Urothelium cell line (cell line): ENCODE measurements around the gene TSC22D1.
"Not testable (repeated sequence)": the region's sequence is repeated elsewhere in the genome, so short reads cannot be mapped to it uniquely, and the experiment has no call there.

Source experiments
- DNase-seq: peaks from one replicate; pipeline ENCODE4 v3.0.0; 2011; ENCODE audit warnings: low spot score, mixed read lengths
- FAIRE-seq: peaks from 2 replicates; lab custom pipeline; 2011; peaks lifted over from hg19 to GRCh38; lab: Jason Lieb, UNC

TSC22D1 gene

GRCh38 chr13:44575741-44576350 is at the start of gene TSC22D1:
Gene TSC22D1 (minus strand): TSS chr13:44576330. CDS start chr13:44576074, 256 bp downstream.
- FAIRE-seq: no peak

GRCh38 chr13:44622708-44623107 is 46.6 kb upstream of the TSC22D1 start:
- no peak for FAIRE-seq

More at GRCh38 chr13:44575741-44576350, at the start of gene TSC22D1:
- peak; percentile 25 for DNase-seq

GRCh38 chr13:44622261-44622660 is 46.1 kb upstream of the TSC22D1 start:
- FAIRE-seq: no peak

More at GRCh38 chr13:44622708-44623107, 46.6 kb upstream of the TSC22D1 start:
- no peak for DNase-seq

GRCh38 chr13:44620057-44620456 is 43.9 kb upstream of the TSC22D1 start:
- FAIRE-seq (no peak), DNase-seq (no peak)

More at GRCh38 chr13:44622261-44622660, 46.1 kb upstream of the TSC22D1 start:
- DNase-seq: no peak

- DNase-seq (no peak), FAIRE-seq (no peak)
Observed at GRCh38 chr13:44619651-44620050, 43.5 kb upstream of the TSC22D1 start.

- no peak for DNase-seq
- no peak for FAIRE-seq
Observed at GRCh38 chr13:44618326-44618725, 42.2 kb upstream of the TSC22D1 start.

GRCh38 chr13:44617648-44618047 is 41.5 kb upstream of the TSC22D1 start:
- FAIRE-seq: no peak
- DNase-seq: no peak

GRCh38 chr13:44609137-44609536 is 33.0 kb upstream of the TSC22D1 start:
- no peak for FAIRE-seq
- no peak for DNase-seq

GRCh38 chr13:44605721-44606120 is 29.6 kb upstream of the TSC22D1 start:
- FAIRE-seq (no peak), DNase-seq (no peak)

- FAIRE-seq (no peak), DNase-seq (no peak)
Observed at GRCh38 chr13:44605275-44605674, 29.1 kb upstream of the TSC22D1 start.

- DNase-seq: no peak
- FAIRE-seq: no peak
Observed at GRCh38 chr13:44601586-44601985, 25.5 kb upstream of the TSC22D1 start.

GRCh38 chr13:44593861-44594592 is 17.9 kb upstream of the TSC22D1 start:
- DNase-seq, FAIRE-seq: not testable (repeated sequence)

- FAIRE-seq (no peak), DNase-seq (no peak)
Observed at GRCh38 chr13:44592216-44592847, 16.2 kb upstream of the TSC22D1 start.

- FAIRE-seq (no peak), DNase-seq (no peak)
Observed at GRCh38 chr13:44591316-44591715, 15.2 kb upstream of the TSC22D1 start.

GRCh38 chr13:44583137-44583536 is 7.0 kb upstream of the TSC22D1 start:
- DNase-seq: no peak

GRCh38 chr13:44578067-44578400 is 1.9 kb upstream of the TSC22D1 start:
- FAIRE-seq (no peak), DNase-seq (no peak)

More at GRCh38 chr13:44583137-44583536, 7.0 kb upstream of the TSC22D1 start:
- FAIRE-seq: no peak

- DNase-seq: peak; percentile 86
Observed at GRCh38 chr13:44577236-44578066, 1.3 kb upstream of the TSC22D1 start.

GRCh38 chr13:44576351-44577235 is 463 bp upstream of the TSC22D1 start:
- FAIRE-seq: no peak
- peak; percentile 14 for DNase-seq

More at GRCh38 chr13:44577236-44578066, 1.3 kb upstream of the TSC22D1 start:
- no peak for FAIRE-seq

- DNase-seq: no peak
- no peak for FAIRE-seq
Observed at GRCh38 chr13:44575035-44575434, 1.1 kb downstream of the TSC22D1 start.

- no peak for FAIRE-seq
- DNase-seq: no peak
Observed at GRCh38 chr13:44574466-44574855, 1.7 kb downstream of the TSC22D1 start.
